ENCODE data around the gene DDIT3.

- TF ChIP-seq CREM (CRISPR knock-in tag; IDR thresholded peaks at IDR 0.05) (no peak), CTCF (IDR thresholded peaks at IDR 0.05) (no peak), ZNF121 (CRISPR knock-in tag; IDR thresholded peaks at IDR 0.05) (no peak), ZNF232 (CRISPR knock-in tag; IDR thresholded peaks at IDR 0.05) (no peak), ZBTB21 (CRISPR knock-in tag; IDR thresholded peaks at IDR 0.05; ENCODE audit: borderline replicate concordance) (no peak), SP1 (CRISPR knock-in tag; conservative IDR thresholded peaks at IDR 0.05) (no peak), ZNF423 (CRISPR knock-in tag; IDR thresholded peaks at IDR 0.05) (no peak), ZNF281 (CRISPR knock-in tag; IDR thresholded peaks at IDR 0.05) (no peak), JUN (CRISPR knock-in tag; IDR thresholded peaks at IDR 0.05) (no peak), USF2 (CRISPR knock-in tag; IDR thresholded peaks at IDR 0.05) (no peak), ATF3 (CRISPR knock-in tag; conservative IDR thresholded peaks at IDR 0.05) (no peak), ZSCAN18 (CRISPR knock-in tag; IDR thresholded peaks at IDR 0.05) (no peak)
Observed at GRCh38 chr12:57479043-57479375, 41.3 kb downstream of the DDIT3 start.

Measured in WTC11 (cell line).